Endothelial cell of hepatic sinusoid (primary cell): Measurements from ENCODE around the gene AJAP1.

Experiments used
- in situ Hi-C: cut with HindIII; loops from 2 replicates; pipeline ENCODE4 v1.10.0; 2017; ENCODE audit warnings: low sequenced_read_pairs

Gene AJAP1

GRCh38 chr1:4628992-4629391 lies 25.4 kb upstream of the AJAP1 start:
- in situ Hi-C loops = no loop called here

- in situ Hi-C loops = no loop called here
Observed at GRCh38 chr1:4630561-4630960, 23.8 kb upstream of the AJAP1 start.

GRCh38 chr1:4631321-4631720 lies 23.1 kb upstream of the AJAP1 start:
- in situ Hi-C loops = no loop called here

- in situ Hi-C loops = no loop called here
Observed at GRCh38 chr1:4633346-4633745, 21.1 kb upstream of the AJAP1 start.

- in situ Hi-C loops = no loop called here
Observed at GRCh38 chr1:4634156-4634792, 20.1 kb upstream of the AJAP1 start.

GRCh38 chr1:4634793-4635406 lies 19.5 kb upstream of the AJAP1 start:
- in situ Hi-C loops = no loop called here

GRCh38 chr1:4636186-4636585 lies 18.2 kb upstream of the AJAP1 start:
- in situ Hi-C loops = no loop called here

- in situ Hi-C loops = no loop called here
Observed at GRCh38 chr1:4636644-4637380, 17.6 kb upstream of the AJAP1 start.

GRCh38 chr1:4637616-4638344 lies 16.6 kb upstream of the AJAP1 start:
- in situ Hi-C loops = no loop called here

- in situ Hi-C loops = no loop called here
Observed at GRCh38 chr1:4638345-4638729, 16.1 kb upstream of the AJAP1 start.

- in situ Hi-C loops = no loop called here
Observed at GRCh38 chr1:4640931-4641330, 13.5 kb upstream of the AJAP1 start.

GRCh38 chr1:4647391-4647790 lies 7.0 kb upstream of the AJAP1 start:
- in situ Hi-C loops = no loop called here

GRCh38 chr1:4648657-4649056 lies 5.8 kb upstream of the AJAP1 start:
- in situ Hi-C loops = no loop called here

- in situ Hi-C loops = no loop called here
Observed at GRCh38 chr1:4650481-4650880, 3.9 kb upstream of the AJAP1 start.

- in situ Hi-C loops = no loop called here
Observed at GRCh38 chr1:4650981-4651380, 3.4 kb upstream of the AJAP1 start.

GRCh38 chr1:4652631-4653327 lies 1.6 kb upstream of the AJAP1 start:
- in situ Hi-C loops = no loop called here

- in situ Hi-C loops = no loop called here
Observed at GRCh38 chr1:4653328-4653660, 1.1 kb upstream of the AJAP1 start.

GRCh38 chr1:4654764-4655673 lies 610 bp downstream of the AJAP1 start:
- in situ Hi-C loops = no loop called here

- in situ Hi-C loops = no loop called here
Observed at GRCh38 chr1:4655674-4656532, 1.5 kb downstream of the AJAP1 start.
